Caco-2 (cell line): ENCODE data around the gene SIK3. TPM values are rescaled to one million over a fixed set of nuclear protein-coding genes. Genes with fewer than 3 reads are reported as not detected.

Experiments
- BruUV-seq: library from RNA; stranded (reverse); fragments of 400-500 nt; replicated peaks from 2 replicates; lab custom pipeline; 2021; lab: Mats Ljungman, UMichigan
- CTCF ChIA-PET: fragments of 300-600 bp; sonication (Branson Sonifier 250); formaldehyde crosslinking; loops from one replicate; lab custom pipeline; 2022; ENCODE audit warnings: antibody characterized with exemption; lab: Charles Lee
- POLR2A ChIA-PET: fragments of 300-600 bp; sonication (Branson Sonifier 250); formaldehyde crosslinking; loops from one replicate; lab custom pipeline; 2022; ENCODE audit warnings: antibody characterized with exemption; lab: Charles Lee
- DNase-seq, 2 experiments: peaks; one replicate each; pipeline versions ENCODE4 v3.0.0 to v3.0.0-alpha.2; 2020 to 2022
- H3K27me3 ChIP-seq: replicated peaks from 2 replicates; pipeline ENCODE4 v1.6.0; 2011; ENCODE audit warnings: low read length; ENCODE audit not compliant: control insufficient read depth, insufficient read depth
- H3K36me3 ChIP-seq: 2 replicates; pipeline ENCODE4 v1.5.1; 2011; ENCODE audit warnings: low read length; ENCODE audit not compliant: control insufficient read depth, insufficient read depth
- H3K4me1 ChIP-seq: fragments of 250-450 bp; sonication (Bioruptor Pico); 2 replicates; pipeline ENCODE4 v1.5.1; 2020; ENCODE audit warnings: mild to moderate bottlenecking
- H3K4me3 ChIP-seq: 2 replicates; pipeline ENCODE4 v1.5.1; 2011; ENCODE audit warnings: low read depth, mild to moderate bottlenecking, control low read depth, low read length
- H3K9me3 ChIP-seq: fragments of 250-450 bp; sonication (Bioruptor Pico); 2 replicates; pipeline ENCODE4 v1.5.1; 2020; ENCODE audit warnings: mild to moderate bottlenecking, moderate library complexity
- H3K27ac Mint-ChIP-seq: one replicate; pipeline ENCODE4 v1.8.0; 2022; ENCODE audit warnings: mixed read lengths; ENCODE audit not compliant: unreplicated experiment
- H3K27me3 Mint-ChIP-seq: one replicate; pipeline ENCODE4 v1.8.0; 2022; ENCODE audit warnings: mixed read lengths; ENCODE audit not compliant: insufficient read depth, unreplicated experiment
- H3K36me3 Mint-ChIP-seq: one replicate; pipeline ENCODE4 v1.8.0; 2022; ENCODE audit warnings: mild to moderate bottlenecking, mixed read lengths; ENCODE audit not compliant: insufficient read depth, unreplicated experiment
- H3K4me1 Mint-ChIP-seq: one replicate; pipeline ENCODE4 v1.8.0; 2022; ENCODE audit warnings: low read depth, mixed read lengths; ENCODE audit not compliant: unreplicated experiment
- H3K4me3 Mint-ChIP-seq: one replicate; pipeline ENCODE4 v1.8.0; 2022; ENCODE audit warnings: mild to moderate bottlenecking, moderate library complexity, mixed read lengths; ENCODE audit not compliant: unreplicated experiment
- H3K9me3 Mint-ChIP-seq: one replicate; pipeline ENCODE4 v1.8.0; 2022; ENCODE audit warnings: mixed read lengths; ENCODE audit not compliant: unreplicated experiment
- CTCF ChIP-seq, 2 experiments: fragments of 200-600 bp in 1 of 2; IDR thresholded peaks; 1 replicate in 1 of 2; 2 replicates in 1 of 2; pipeline versions ENCODE4 v1.5.1 to v1.8.0; 2011 to 2022; ENCODE audit warnings: antibody characterized with exemption in 1 of 2, control low read depth in 1 of 2, inconsistent platforms in 1 of 2, low read depth in 1 of 2, low read length in 1 of 2, mild to moderate bottlenecking in 1 of 2, moderate library complexity in 1 of 2; ENCODE audit not compliant: insufficient read depth in 1 of 2, severe bottlenecking in 1 of 2, unreplicated experiment in 1 of 2
- intact Hi-C: fragments of 100-400 bp; cut with micrococcal nuclease; formaldehyde crosslinking; loops from one replicate; pipeline ENCODE4 v1.10.0; 2022; ENCODE audit not compliant: unreplicated experiment
- total RNA-seq: library from RNA; stranded (reverse); gene quantifications from 2 replicates; pipeline ENCODE4 v1.2.3, GENCODE V29; 2022

The SIK3 gene
- total RNA-seq, 1 experiment from 2014 or later, result 65.7 TPM

GRCh38 chr11:116930586-116930985, 167.6 kb downstream of the SIK3 start:
- H3K27me3 ChIP-seq, result no peaks in the 10 kb centered on the region
- BruUV-seq, result no TSS peak
- Mint-ChIP-seq H3K9me3 (peaks cover 11% of the 10 kb centered on the region), H3K27me3 (no peaks in the 10 kb centered on the region), H3K27ac (no peak overlapping the region), H3K4me3 (no peak overlapping the region), H3K4me1 (peaks cover 24% of the 10 kb centered on the region), H3K36me3 (peaks cover 6% of the 10 kb centered on the region)
- POLR2A ChIA-PET, result interaction anchor here (0.6 to 0.7 kb wide), 2 partner anchors 22 to 175 kb away, joined by 4 to 18 read pairs; no protein-coding TSS in a partner anchor
- TF ChIP-seq CTCF (IDR thresholded peaks at IDR 0.05; ENCODE audit: insufficient read depth in 1 of 2, low read depth in 1 of 2, low read length in 1 of 2, severe bottlenecking in 1 of 2, unreplicated experiment in 1 of 2), result no peak
- no peak for DNase-seq
- no peaks in the 10 kb centered on the region; the same call in 1 of the 2 replicates for H3K36me3 ChIP-seq
- no peaks in the 10 kb centered on the region for H3K9me3 ChIP-seq
- H3K4me3 ChIP-seq, result no peak overlapping the region
- CTCF ChIA-PET, result no interaction called here
- intact Hi-C loops, result no loop called here
- H3K4me1 ChIP-seq, result peaks cover 13% of the 10 kb centered on the region; the same call in 1 of the 2 replicates

GRCh38 chr11:116930177-116930576, 168.1 kb downstream of the SIK3 start:
- Mint-ChIP-seq H3K36me3 (peaks cover 6% of the 10 kb centered on the region), H3K9me3 (peaks cover 11% of the 10 kb centered on the region), H3K27ac (no peak overlapping the region), H3K4me3 (no peak overlapping the region), H3K27me3 (no peaks in the 10 kb centered on the region), H3K4me1 (peaks cover 26% of the 10 kb centered on the region)
- ChIA-PET CTCF (no interaction called here), POLR2A (interaction anchor here (0.6 to 0.7 kb wide), 2 partner anchors 22 to 175 kb away, joined by 4 to 18 read pairs; no protein-coding TSS in a partner anchor)
- no TSS peak for BruUV-seq
- intact Hi-C loops, result no loop called here
- no peak for DNase-seq
- Histone ChIP-seq H3K4me1 (peaks cover 17% of the 10 kb centered on the region; the same call in 1 of the 2 replicates), H3K9me3 (no peaks in the 10 kb centered on the region), H3K27me3 (no peaks in the 10 kb centered on the region), H3K4me3 (no peak overlapping the region), H3K36me3 (peaks cover 1% of the 10 kb centered on the region; the same call in 1 of the 2 replicates)
- no peak for TF ChIP-seq CTCF (IDR thresholded peaks at IDR 0.05; ENCODE audit: insufficient read depth in 1 of 2, low read depth in 1 of 2, low read length in 1 of 2, severe bottlenecking in 1 of 2, unreplicated experiment in 1 of 2)

- Histone ChIP-seq H3K4me3 (no peak overlapping the region), H3K4me1 (peaks cover 17% of the 10 kb centered on the region; the same call in 1 of the 2 replicates), H3K9me3 (no peaks in the 10 kb centered on the region), H3K36me3 (peaks cover 4% of the 10 kb centered on the region), H3K27me3 (no peaks in the 10 kb centered on the region)
- TF ChIP-seq CTCF (IDR thresholded peaks at IDR 0.05; ENCODE audit: insufficient read depth in 1 of 2, low read depth in 1 of 2, low read length in 1 of 2, severe bottlenecking in 1 of 2, unreplicated experiment in 1 of 2), result no peak
- no TSS peak for BruUV-seq
- Mint-ChIP-seq H3K27me3 (no peaks in the 10 kb centered on the region), H3K4me3 (no peak overlapping the region), H3K4me1 (peaks cover 30% of the 10 kb centered on the region), H3K27ac (no peak overlapping the region), H3K36me3 (peaks cover 12% of the 10 kb centered on the region), H3K9me3 (peaks cover 11% of the 10 kb centered on the region)
- POLR2A ChIA-PET, result interaction anchor here (0.6 to 0.7 kb wide), 2 partner anchors 23 to 54 kb away, joined by 4 to 5 read pairs; no protein-coding TSS in a partner anchor
- CTCF ChIA-PET, result interaction anchor here (1.0 kb wide), 1 partner anchor 148 kb away, joined by 4 read pairs; no protein-coding TSS in a partner anchor
- intact Hi-C loops, result no loop called here
- no peak for DNase-seq
These were observed 168.7 kb downstream of the SIK3 start for GRCh38 chr11:116929414-116930090.
